CD4-positive, alpha-beta T cell treated with Interleukin-21 for 1 hour (primary cell): ENCODE results near the gene JPH4.

Source experiments
- DNase-seq: peaks from one replicate; pipeline ENCODE4 v3.0.0-alpha.2; 2020

Gene JPH4

DNA sequence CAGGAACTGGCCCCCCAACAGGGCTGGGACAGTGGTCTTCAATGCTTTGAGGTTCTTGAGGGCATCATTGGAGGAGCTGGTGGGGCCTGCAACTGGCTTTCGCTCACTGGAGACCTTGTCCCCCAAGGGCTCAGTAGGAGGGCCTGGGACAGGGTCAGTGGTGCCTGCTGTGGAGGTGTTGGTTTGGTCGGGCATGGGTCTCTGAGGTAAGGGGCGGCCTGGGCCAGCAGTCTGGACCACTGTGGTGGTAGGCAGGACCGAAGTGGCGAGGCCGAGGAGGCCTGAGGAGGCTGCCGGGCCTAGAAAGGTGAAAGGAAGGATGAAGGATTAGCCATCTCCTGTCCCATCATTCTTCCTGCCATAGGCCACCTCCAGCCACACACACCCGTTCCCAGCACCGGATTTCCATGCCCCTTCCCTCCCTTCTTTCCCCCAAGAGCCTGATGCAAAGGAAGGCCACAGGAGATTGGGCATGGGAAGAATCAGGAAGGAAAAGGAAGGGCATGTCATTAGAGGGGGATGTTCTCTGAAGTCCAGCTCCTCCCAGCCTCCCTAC is 55.9 kb downstream of the JPH4 start:
- no peak for DNase-seq

DNA sequence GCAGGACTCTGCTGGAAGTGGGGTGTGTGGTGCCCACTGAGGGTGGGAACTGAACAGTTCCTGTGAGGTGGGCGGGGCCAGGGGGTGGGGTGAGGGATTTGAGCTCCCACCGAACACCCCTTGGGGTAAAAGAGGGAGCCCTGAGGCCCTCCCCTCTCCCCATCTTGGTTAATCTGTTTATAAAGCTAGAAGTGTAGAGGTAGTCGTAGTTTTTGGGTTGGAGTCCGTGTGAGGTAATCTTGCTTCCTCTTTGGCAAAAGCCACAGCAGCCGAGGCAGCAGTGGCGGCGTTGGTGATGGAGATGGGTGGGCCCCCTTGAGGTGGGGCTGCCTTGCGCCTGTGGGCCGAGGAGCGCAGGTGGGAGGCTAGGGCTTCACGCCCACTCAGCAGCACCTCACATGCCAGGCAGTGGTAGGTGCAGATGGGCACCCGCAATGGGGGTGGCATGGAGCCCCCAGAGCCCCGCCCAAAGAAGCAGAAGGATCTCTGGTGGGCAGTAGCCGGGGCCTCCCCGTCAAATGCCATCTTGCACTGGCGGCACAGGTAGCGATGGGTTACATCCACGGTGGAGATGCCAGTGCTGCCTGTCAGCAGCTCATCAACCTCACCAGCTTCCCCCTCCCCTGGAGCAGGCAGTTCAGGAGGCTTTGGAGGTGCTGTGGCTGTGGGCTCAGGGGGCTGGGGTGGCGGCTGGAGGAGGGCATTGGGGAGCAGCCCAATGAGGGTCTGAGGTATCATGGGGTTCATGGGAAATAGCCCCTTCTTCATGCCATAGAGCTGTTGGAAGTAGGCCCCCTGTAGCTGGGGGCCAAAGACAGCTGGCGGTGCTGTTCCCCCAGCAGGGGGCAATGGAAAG is 56.6 kb downstream of the JPH4 start:
- no peak for DNase-seq

DNA sequence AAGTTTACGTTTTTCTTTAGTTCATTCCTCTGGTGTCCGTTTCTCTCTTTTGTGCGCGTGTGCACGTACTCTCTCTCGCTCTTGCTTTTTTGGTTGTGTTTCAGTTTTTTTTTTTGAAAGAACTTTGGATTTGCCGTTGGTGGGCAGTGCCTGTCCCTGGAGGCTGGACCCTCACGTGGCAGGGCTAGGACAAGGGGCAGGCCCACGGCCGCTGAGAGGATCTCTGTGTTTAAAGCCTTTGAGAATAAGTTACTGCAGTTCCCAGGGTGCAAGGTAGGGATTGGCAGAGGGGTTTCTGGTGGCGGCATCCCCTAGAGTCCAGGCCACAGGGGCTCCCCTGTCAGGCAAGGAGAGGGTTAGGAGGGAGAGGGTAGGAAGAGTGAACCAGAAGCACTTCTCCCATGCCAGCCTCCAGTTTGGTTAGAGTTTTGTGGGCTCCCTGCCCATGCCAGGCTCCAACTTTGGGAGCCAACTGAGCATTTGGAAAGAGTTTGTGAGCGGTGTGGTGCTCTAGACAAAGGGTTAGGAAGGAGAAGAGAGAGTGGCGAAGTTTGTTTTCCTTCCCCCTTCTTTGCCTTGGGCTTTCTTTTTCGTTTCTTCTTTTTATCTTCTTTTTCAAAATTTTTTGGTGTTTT is 57.6 kb downstream of the JPH4 start:
- DNase-seq: no peak

DNA sequence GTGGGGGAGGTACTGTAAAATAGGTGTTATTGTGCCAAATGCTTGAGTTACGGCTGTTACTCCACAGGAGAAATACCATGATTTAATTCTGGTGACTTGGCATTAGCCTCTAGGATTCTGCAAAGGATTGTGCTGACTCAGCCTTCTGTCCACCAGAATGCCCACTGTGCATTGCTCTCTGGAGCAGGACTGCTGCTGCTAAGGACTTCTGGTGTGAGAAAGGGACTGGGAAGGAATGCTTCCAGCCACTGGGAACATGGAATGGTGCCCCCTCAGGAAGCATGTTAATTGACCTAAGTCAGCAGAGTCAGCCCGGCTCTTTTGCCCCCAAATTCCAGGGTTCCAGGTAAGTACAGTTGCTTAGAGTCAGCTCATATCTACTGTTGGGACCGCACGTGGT is 59.9 kb downstream of the JPH4 start:
- no peak for DNase-seq
